H1 (cell line): Measurements from ENCODE around the gene TYRO3. TPM values are rescaled to one million over a fixed set of nuclear protein-coding genes. Genes with fewer than 3 reads are reported as not detected.

Source experiments
- CTCF ChIA-PET: fragments of 300-600 bp; sonication (Branson Sonifier 250); formaldehyde crosslinking; loops from one replicate; lab custom pipeline; 2021; ENCODE audit not compliant: partially characterized antibody; lab: Charles Lee
- POLR2A ChIA-PET: fragments of 300-600 bp; sonication (Branson Sonifier 250); formaldehyde crosslinking; loops from one replicate; lab custom pipeline; 2021; ENCODE audit warnings: inconsistent platforms; ENCODE audit not compliant: partially characterized antibody; lab: Charles Lee
- DNase-seq, 2 experiments: peaks; one replicate each; pipeline versions ENCODE4 v3.0.0 to v3.0.0-alpha.2; 2010 to 2022; ENCODE audit warnings: low spot score in 2 of 2, low read depth in 1 of 2, mixed read lengths in 1 of 2
- FAIRE-seq: peaks from 2 replicates; lab custom pipeline; 2011; peaks lifted over from hg19 to GRCh38; lab: Jason Lieb, UNC
- H2AFZ ChIP-seq: 2 replicates; pipeline ENCODE4 v1.8.1; 2012; ENCODE audit warnings: low read length, inconsistent platforms
- H2AK5ac ChIP-seq: 2 replicates; pipeline ENCODE4 v1.6.1; 2013; ENCODE audit warnings: low read depth, low read length
- H2BK120ac ChIP-seq: replicated peaks from 2 replicates; pipeline ENCODE3; 2013; ENCODE audit warnings: low read depth, low read length, inconsistent platforms
- H2BK12ac ChIP-seq: 2 replicates; pipeline ENCODE4 v1.6.1; 2013; ENCODE audit warnings: low read depth, low read length
- H2BK15ac ChIP-seq: 2 replicates; pipeline ENCODE4 v1.6.1; 2013; ENCODE audit warnings: low read length
- H2BK20ac ChIP-seq: 2 replicates; pipeline ENCODE4 v1.6.1; 2013; ENCODE audit warnings: low read length
- H2BK5ac ChIP-seq: 2 replicates; pipeline ENCODE4 v1.6.1; 2013; ENCODE audit warnings: low read depth, low read length
- H3K14ac ChIP-seq: 2 replicates; pipeline ENCODE4 v1.6.1; 2013; ENCODE audit warnings: inconsistent platforms; ENCODE audit not compliant: insufficient read length
- H3K18ac ChIP-seq: 2 replicates; pipeline ENCODE4 v1.6.1; 2013; ENCODE audit warnings: low read length; ENCODE audit errors: extremely low read depth
- H3K23ac ChIP-seq: 2 replicates; pipeline ENCODE4 v1.6.1; 2013; ENCODE audit warnings: inconsistent platforms; ENCODE audit not compliant: insufficient read length
- H3K23me2 ChIP-seq: 2 replicates; pipeline ENCODE4 v1.6.1; 2013; ENCODE audit warnings: low read depth, low read length
- H3K27ac ChIP-seq: 2 replicates; pipeline ENCODE4 v1.6.1; 2011; ENCODE audit warnings: low read depth, low read length, inconsistent platforms
- H3K27me3 ChIP-seq, 4 experiments: replicated peaks in 1 of 4; 1 replicate in 1 of 4; 2 replicates in 3 of 4; pipeline versions ENCODE4 v1.6.1 to v1.8.1; 2011 to 2013; ENCODE audit warnings: low read length in 3 of 4, mild to moderate bottlenecking in 3 of 4, inconsistent platforms in 2 of 4, mixed read lengths in 2 of 4, moderate library complexity in 1 of 4; ENCODE audit not compliant: control insufficient read depth in 3 of 4, insufficient read depth in 3 of 4; ENCODE audit errors: extremely low read depth in 1 of 4
- H3K36me3 ChIP-seq, 4 experiments: 2 replicates each; pipeline versions ENCODE4 v1.6.1 to v1.8.1; 2011 to 2013; ENCODE audit warnings: mild to moderate bottlenecking in 4 of 4, low read length in 3 of 4, moderate library complexity in 2 of 4, control low read depth in 1 of 4, inconsistent platforms in 1 of 4; ENCODE audit not compliant: insufficient read depth in 4 of 4, control insufficient read depth in 2 of 4
- H3K4ac ChIP-seq: replicated peaks from 2 replicates; pipeline ENCODE3; 2013; ENCODE audit warnings: low read length, low read depth, mixed read lengths, inconsistent platforms; ENCODE audit not compliant: insufficient read length
- H3K4me1 ChIP-seq, 4 experiments: replicated peaks in 1 of 4; 1 replicate in 1 of 4; 2 replicates in 3 of 4; pipeline versions ENCODE4 v1.6.1 to v1.8.1; 2011 to 2013; ENCODE audit warnings: low read length in 3 of 4, inconsistent platforms in 2 of 4, mixed read lengths in 1 of 4; ENCODE audit not compliant: insufficient read depth in 4 of 4, control insufficient read depth in 3 of 4
- H3K4me2 ChIP-seq, 2 experiments: 2 replicates each; pipeline versions ENCODE4 v1.6.1 to v1.8.1; 2011 to 2013; ENCODE audit warnings: low read depth in 2 of 2, low read length in 2 of 2, control low read depth in 1 of 2, inconsistent platforms in 1 of 2, mild to moderate bottlenecking in 1 of 2; ENCODE audit not compliant: insufficient read depth in 1 of 2
- H3K4me3 ChIP-seq, 4 experiments: fragments of 200-600, 300-600 bp in 1 of 4; sonication (generic), shearing (Covaris generic), sonication (Bioruptor Twin) in 1 of 4; 2 replicates each; pipeline versions ENCODE4 v1.5.1 to v1.8.1; 2011 to 2016; ENCODE audit warnings: low read length in 4 of 4, low read depth in 3 of 4, control low read depth in 2 of 4, inconsistent platforms in 2 of 4, mild to moderate bottlenecking in 2 of 4, mixed read lengths in 1 of 4, moderate library complexity in 1 of 4; ENCODE audit not compliant: insufficient read depth in 2 of 4; ENCODE audit errors: extremely low read depth in 1 of 4
- H3K56ac ChIP-seq: replicated peaks from 2 replicates; pipeline ENCODE3; 2013; ENCODE audit warnings: low read depth, mild to moderate bottlenecking, mixed read lengths, low read length, inconsistent platforms; ENCODE audit not compliant: insufficient read length
- H3K79me1 ChIP-seq: 2 replicates; pipeline ENCODE4 v1.6.1; 2013; ENCODE audit warnings: low read depth, low read length, control low read depth
- H3K79me2 ChIP-seq, 2 experiments: 2 replicates each; pipeline versions ENCODE4 v1.6.1 to v1.8.1; 2012 to 2013; ENCODE audit warnings: low read length in 2 of 2, mild to moderate bottlenecking in 2 of 2, inconsistent platforms in 1 of 2; ENCODE audit not compliant: insufficient read depth in 2 of 2, control insufficient read depth in 1 of 2
- H3K9ac ChIP-seq, 4 experiments: replicated peaks in 1 of 4; 1 replicate in 1 of 4; 2 replicates in 3 of 4; pipeline versions ENCODE4 v1.6.1 to v1.8.1; 2011 to 2013; ENCODE audit warnings: low read depth in 3 of 4, low read length in 3 of 4, control low read depth in 2 of 4, mild to moderate bottlenecking in 2 of 4, moderate library complexity in 2 of 4, inconsistent platforms in 1 of 4; ENCODE audit errors: extremely low read depth in 1 of 4
- H3K9me3 ChIP-seq, 2 experiments: 2 replicates each; pipeline versions ENCODE4 v1.6.1 to v1.8.1; 2012 to 2013; ENCODE audit warnings: mild to moderate bottlenecking in 2 of 2, moderate library complexity in 2 of 2, control low read depth in 1 of 2, inconsistent platforms in 1 of 2, low read depth in 1 of 2, low read length in 1 of 2, mixed read lengths in 1 of 2; ENCODE audit not compliant: insufficient read depth in 2 of 2
- H4K20me1 ChIP-seq, 2 experiments: replicated peaks in 1 of 2; 2 replicates each; pipeline versions ENCODE3 to v1.8.1; 2011 to 2013; ENCODE audit warnings: inconsistent platforms in 2 of 2, low read length in 2 of 2, mild to moderate bottlenecking in 1 of 2; ENCODE audit not compliant: insufficient read depth in 2 of 2, control insufficient read depth in 1 of 2
- H4K5ac ChIP-seq: 2 replicates; pipeline ENCODE4 v1.6.1; 2013; ENCODE audit warnings: low read length, low read depth, mixed read lengths, inconsistent platforms; ENCODE audit not compliant: insufficient read length
- H4K8ac ChIP-seq: 2 replicates; pipeline ENCODE4 v1.8.0; 2013; ENCODE audit warnings: mild to moderate bottlenecking, moderate library complexity, low read length, inconsistent platforms; ENCODE audit not compliant: insufficient read depth; ENCODE audit errors: extremely low read depth
- H4K91ac ChIP-seq: replicated peaks from 2 replicates; pipeline ENCODE3; 2013; ENCODE audit warnings: low read length, mixed read lengths, inconsistent platforms; ENCODE audit not compliant: insufficient read length
- BRCA1 ChIP-seq: IDR thresholded peaks from 2 replicates; pipeline ENCODE4 v1.6.1; 2012; ENCODE audit warnings: low read depth, low read length, improper control_type of control experiment
- NANOG ChIP-seq: IDR thresholded peaks from 2 replicates; pipeline ENCODE4 v1.6.1; 2011; ENCODE audit warnings: low read length, low read depth, mild to moderate bottlenecking, inconsistent platforms; ENCODE audit not compliant: insufficient read depth, poor library complexity, severe bottlenecking
- WGBS, 2 experiments: shearing (Covaris generic) in 1 of 2; methylation state at CpG; one replicate each; pipeline versions ENCODE4 v1.1.6 to v1.1.7; 2013 to 2015; ENCODE audit warnings: low lambda C conversion rate in 2 of 2, mixed read lengths in 2 of 2, inconsistent platforms in 1 of 2, low coverage in 1 of 2, missing lambda C conversion rate in 1 of 2; ENCODE audit not compliant: insufficient replicate concordance in 2 of 2, insufficient coverage in 1 of 2, insufficient read length in 1 of 2; ENCODE audit errors: extremely low coverage in 1 of 2, missing lambda C conversion rate in 1 of 2; 5-methylcytosine and 5-hydroxymethylcytosine counted together
- polyA plus RNA-seq, 7 experiments: library from polyadenylated mRNA; depleted of rRNA in 3 of 7; stranded (reverse) in 5 of 7; unstranded in 2 of 7; fragments of >200 nt in 5 of 7; fragments of 200-250 nt in 2 of 7; gene quantifications; 1 replicate in 5 of 7; 2 replicates in 1 of 7; 4 replicates in 1 of 7; pipeline versions ENCODE4 v1.2.1 to v1.2.3, GENCODE V29; 2011 to 2013; ENCODE audit warnings: missing spikeins in 2 of 7, mixed read lengths in 2 of 7
- total RNA-seq: library from RNA; stranded (reverse); fragmentation: NEBNext Ultra II Directional; extraction: Animal tissue kit (Norgen Biotek cat#: 25700); gene quantifications from 2 replicates; pipeline ENCODE4 v1.2.1, GENCODE V29; 2021

The TYRO3 gene
- total and polyA plus RNA-seq, 2 of the 8 experiments (the other 6 are each of a cell fraction or from before 2014, with no cell fraction given) = 82.7 to 98.8 TPM

DNA sequence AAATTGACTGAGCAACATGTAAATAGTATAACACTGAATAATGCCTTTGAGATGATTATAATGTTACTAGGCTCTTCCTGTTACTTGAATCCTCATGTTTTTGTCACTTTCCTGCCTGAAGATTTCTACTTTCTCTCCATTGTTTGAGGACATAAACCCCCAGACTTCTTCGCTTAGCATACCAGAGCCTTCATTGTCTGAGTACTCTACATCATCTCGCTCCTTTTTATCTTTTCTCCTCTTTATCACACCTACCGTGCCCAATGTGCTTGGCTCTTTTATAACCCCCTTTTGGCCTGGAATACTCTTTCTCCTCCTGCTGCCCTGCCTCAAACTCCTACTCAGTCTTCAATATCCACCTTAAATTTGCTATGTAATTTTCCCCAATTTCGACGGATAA, 70.9 kb downstream of the TYRO3 start:
- Histone ChIP-seq H3K14ac (no peak overlapping the region), H3K9ac (no peak overlapping the region), H3K4ac (no peak overlapping the region), H3K36me3 (no peaks in the 10 kb centered on the region), H2BK12ac (no peak overlapping the region; the same call in 1 of the 2 replicates), H3K79me2 (peaks cover 0 to 43% of the 10 kb centered on the region in 2 experiments; a peak in 3 of 4 replicates), H2BK20ac (no peak overlapping the region), H3K56ac (no peak overlapping the region), H3K18ac (no peak overlapping the region), H2AFZ (no peak overlapping the region), H3K23me2 (no peaks in the 10 kb centered on the region), H3K27ac (no peak overlapping the region), H2BK120ac (no peak overlapping the region), H3K4me2 (peak overlapping the region; percentile 17 to 60; a peak in 3 of 4 replicates), H3K4me3 (peak overlapping the region in 2 of 4 experiments; percentile 7 to 25; a peak in 2 of 8 replicates), H3K4me1 (peaks cover 3 to 7% (median 5%) of the 10 kb centered on the region in 4 experiments; a peak in 6 of 7 replicates), H4K5ac (no peak overlapping the region), H2BK15ac (no peak overlapping the region), H4K8ac (no peak overlapping the region), H3K79me1 (no peaks in the 10 kb centered on the region), H3K9me3 (no peaks in the 10 kb centered on the region), H3K27me3 (no peaks in the 10 kb centered on the region), H2AK5ac (no peak overlapping the region), H3K23ac (no peak overlapping the region), H4K91ac (no peak overlapping the region), H2BK5ac (no peak overlapping the region), H4K20me1 (no peaks in the 10 kb centered on the region)
- DNase-seq = no peak
- ChIA-PET CTCF (interaction anchor here (0.6 kb wide), 1 partner anchor 437 kb away, joined by 3 read pairs; no protein-coding TSS in a partner anchor), POLR2A (interaction anchor here (0.6 to 1.0 kb wide), 2 partner anchors 8 to 36 kb away, joined by 3 read pairs; no protein-coding TSS in a partner anchor)
- peak; percentile 26 for TF ChIP-seq NANOG
- TF ChIP-seq BRCA1 = no peak
- 36% methylated on average over 5 of the region's 5 CpGs; no CpG with 5 or more reads in 1 of the 2 experiments for WGBS, 2 experiments
- FAIRE-seq = peak; percentile 48
